H9 (cell line): Measurements from ENCODE around the gene CHI3L2. TPM values are rescaled to one million over a fixed set of nuclear protein-coding genes. Genes with fewer than 3 reads are reported as not detected.

Experiments used
- DNase-seq: peaks from one replicate; pipeline ENCODE4 v3.0.0-alpha.2; 2017
- H2AFZ ChIP-seq: one replicate; pipeline ENCODE4 v1.6.1; 2013; ENCODE audit warnings: mild to moderate bottlenecking, low read length, control low read depth, moderate library complexity
- H2AK5ac ChIP-seq: 2 replicates; pipeline ENCODE4 v1.6.1; 2013; ENCODE audit warnings: low read length, control low read depth, mixed read lengths; ENCODE audit not compliant: insufficient read length
- H2BK120ac ChIP-seq: one replicate; pipeline ENCODE4 v1.6.1; 2013; ENCODE audit warnings: low read depth, mild to moderate bottlenecking, low read length, control low read depth, inconsistent platforms; ENCODE audit not compliant: poor library complexity, severe bottlenecking
- H2BK12ac ChIP-seq: 2 replicates; pipeline ENCODE4 v1.6.1; 2013; ENCODE audit warnings: low read length, control low read depth, mixed read lengths, low read depth; ENCODE audit not compliant: insufficient read length
- H2BK15ac ChIP-seq: 2 replicates; pipeline ENCODE4 v1.6.1; 2013; ENCODE audit warnings: low read depth, low read length, control low read depth
- H2BK20ac ChIP-seq: one replicate; pipeline ENCODE4 v1.6.1; 2013; ENCODE audit warnings: low read depth, mild to moderate bottlenecking, low read length, control low read depth, inconsistent platforms; ENCODE audit not compliant: poor library complexity, severe bottlenecking
- H2BK5ac ChIP-seq: 2 replicates; pipeline ENCODE4 v1.6.1; 2013; ENCODE audit warnings: low read length, control low read depth, mixed read lengths; ENCODE audit not compliant: insufficient read length
- H3K14ac ChIP-seq: 2 replicates; pipeline ENCODE4 v1.6.1; 2013; ENCODE audit warnings: low read length, control low read depth; ENCODE audit not compliant: insufficient read depth
- H3K18ac ChIP-seq: 2 replicates; pipeline ENCODE4 v1.6.1; 2013; ENCODE audit warnings: low read depth, mild to moderate bottlenecking, mixed read lengths, low read length, control low read depth; ENCODE audit not compliant: insufficient read length
- H3K23ac ChIP-seq: 2 replicates; pipeline ENCODE4 v1.6.1; 2013; ENCODE audit warnings: low read length, control low read depth, mixed read lengths, low read depth; ENCODE audit not compliant: insufficient read length
- H3K23me2 ChIP-seq: 2 replicates; pipeline ENCODE4 v1.6.1; 2013; ENCODE audit warnings: low read depth, mild to moderate bottlenecking, mixed read lengths, low read length, control low read depth; ENCODE audit not compliant: insufficient read length, poor library complexity, severe bottlenecking
- H3K27ac ChIP-seq: 2 replicates; pipeline ENCODE4 v1.5.1; 2013; ENCODE audit warnings: low read length, control low read depth, mixed read lengths, low read depth; ENCODE audit not compliant: insufficient read length
- H3K27me3 ChIP-seq: 2 replicates; pipeline ENCODE4 v1.6.1; 2013; ENCODE audit warnings: low read length, control low read depth, inconsistent platforms; ENCODE audit not compliant: insufficient read depth
- H3K4ac ChIP-seq: 2 replicates; pipeline ENCODE4 v1.6.1; 2013; ENCODE audit warnings: low read depth, mild to moderate bottlenecking, control low read depth, inconsistent platforms, low read length, moderate library complexity
- H3K4me1 ChIP-seq: 2 replicates; pipeline ENCODE4 v1.6.1; 2013; ENCODE audit warnings: low read length, control low read depth, inconsistent platforms; ENCODE audit not compliant: insufficient read depth
- H3K4me2 ChIP-seq: 2 replicates; pipeline ENCODE4 v1.6.1; 2013; ENCODE audit warnings: low read length, control low read depth, mixed read lengths; ENCODE audit not compliant: insufficient read length, insufficient read depth
- H3K56ac ChIP-seq: 2 replicates; pipeline ENCODE4 v1.6.1; 2013; ENCODE audit warnings: low read depth, mild to moderate bottlenecking, mixed read lengths, low read length, control low read depth; ENCODE audit not compliant: insufficient read length
- H3K79me1 ChIP-seq: 2 replicates; pipeline ENCODE4 v1.6.1; 2013; ENCODE audit warnings: low read depth, mild to moderate bottlenecking, moderate library complexity, low read length, control low read depth, inconsistent platforms; ENCODE audit not compliant: insufficient read depth, poor library complexity, severe bottlenecking
- H3K79me2 ChIP-seq: 2 replicates; pipeline ENCODE4 v1.6.1; 2013; ENCODE audit warnings: low read length, control low read depth, inconsistent platforms; ENCODE audit not compliant: insufficient read depth
- H3K9ac ChIP-seq: 2 replicates; pipeline ENCODE4 v1.6.1; 2013; ENCODE audit warnings: low read length, control low read depth, mixed read lengths; ENCODE audit not compliant: insufficient read length; ENCODE audit errors: extremely low read depth
- H3K9me3 ChIP-seq: one replicate; pipeline ENCODE4 v1.6.1; 2013; ENCODE audit warnings: low read depth, low read length, inconsistent platforms; ENCODE audit not compliant: control insufficient read depth
- H3T11ph ChIP-seq: one replicate; pipeline ENCODE4 v1.6.1; 2013; ENCODE audit warnings: mild to moderate bottlenecking, low read length, control low read depth, inconsistent platforms
- H4K20me1 ChIP-seq: one replicate; pipeline ENCODE4 v1.6.1; 2013; ENCODE audit not compliant: control insufficient read depth, insufficient read length, insufficient read depth
- H4K5ac ChIP-seq: 2 replicates; pipeline ENCODE4 v1.6.1; 2013; ENCODE audit warnings: low read depth, mild to moderate bottlenecking, mixed read lengths, low read length, control low read depth; ENCODE audit not compliant: insufficient read length
- H4K8ac ChIP-seq: replicated peaks from 2 replicates; pipeline ENCODE4 v1.6.1; 2013; ENCODE audit warnings: low read length, control low read depth, mixed read lengths, low read depth; ENCODE audit not compliant: insufficient read length
- H4K91ac ChIP-seq: 2 replicates; pipeline ENCODE4 v1.6.1; 2013; ENCODE audit warnings: low read depth, mild to moderate bottlenecking, moderate library complexity, mixed read lengths, low read length, control low read depth; ENCODE audit not compliant: insufficient read length
- H3K27ac Mint-ChIP-seq, 3 experiments: 2 replicates in 2 of 3; 3 replicates in 1 of 3; pipeline ENCODE4 v1.8.0; 2020 to 2021; ENCODE audit warnings: mixed read lengths in 3 of 3, mild to moderate bottlenecking in 1 of 3, moderate library complexity in 1 of 3
- H3K27me3 Mint-ChIP-seq: 2 replicates; pipeline ENCODE4 v1.8.0; 2021; ENCODE audit warnings: low read depth, mild to moderate bottlenecking, moderate library complexity, mixed read lengths
- H3K36me3 Mint-ChIP-seq, 3 experiments: 2 replicates in 2 of 3; 3 replicates in 1 of 3; pipeline ENCODE4 v1.8.0; 2020 to 2021; ENCODE audit warnings: low read depth in 3 of 3, mixed read lengths in 3 of 3; ENCODE audit not compliant: insufficient read depth in 1 of 3
- H3K4me1 Mint-ChIP-seq, 2 experiments: 2 replicates each; pipeline ENCODE4 v1.8.0; 2020; ENCODE audit warnings: mixed read lengths in 2 of 2
- H3K4me3 Mint-ChIP-seq, 2 experiments: 2 replicates in 1 of 2; 3 replicates in 1 of 2; pipeline ENCODE4 v1.8.0; 2020 to 2021; ENCODE audit warnings: mild to moderate bottlenecking in 2 of 2, mixed read lengths in 2 of 2, moderate library complexity in 1 of 2
- H3K9me3 Mint-ChIP-seq, 2 experiments: 2 replicates in 1 of 2; 3 replicates in 1 of 2; pipeline ENCODE4 v1.8.0; 2020; ENCODE audit warnings: mild to moderate bottlenecking in 2 of 2, mixed read lengths in 2 of 2, moderate library complexity in 1 of 2
- CTCF ChIP-seq: fragments of 200-600 bp; sonication (generic); conservative IDR thresholded peaks from 3 replicates; pipeline ENCODE4 v1.8.0; 2021; ENCODE audit warnings: antibody characterized with exemption, mild to moderate bottlenecking
- WGBS: extraction: QIAGEN DNeasy Blood & Tissue Kit; methylation state at CpG from one replicate; pipeline ENCODE4 v1.1.7; 2013; ENCODE audit warnings: missing lambda C conversion rate, low lambda C conversion rate, mixed read lengths; ENCODE audit not compliant: insufficient read length; ENCODE audit errors: extremely low coverage; 5-methylcytosine and 5-hydroxymethylcytosine counted together
- total RNA-seq: library from RNA; stranded (reverse); gene quantifications from 2 replicates; pipeline ENCODE4 v1.2.1, GENCODE V29; 2021

CHI3L2 gene
- total RNA-seq, 1 experiment from 2014 or later, result not detected

- Histone ChIP-seq H3K18ac (no peak overlapping the region), H4K20me1 (no peaks in the 10 kb centered on the region), H3K79me1 (no peaks in the 10 kb centered on the region), H3K4me2 (no peak overlapping the region), H3K23ac (no peak overlapping the region), H3K4ac (no peak overlapping the region), H3K27me3 (no peaks in the 10 kb centered on the region), H2BK120ac (no peak overlapping the region), H3T11ph (no peak overlapping the region), H3K27ac (no peak overlapping the region), H2AFZ (no peak overlapping the region), H4K91ac (no peak overlapping the region), H2AK5ac (no peak overlapping the region), H2BK12ac (no peak overlapping the region), H3K9me3 (no peaks in the 10 kb centered on the region), H3K23me2 (no peaks in the 10 kb centered on the region), H2BK15ac (no peak overlapping the region), H3K14ac (no peak overlapping the region), H2BK20ac (no peak overlapping the region), H2BK5ac (no peak overlapping the region), H3K4me1 (no peaks in the 10 kb centered on the region), H3K56ac (no peak overlapping the region), H3K79me2 (no peaks in the 10 kb centered on the region), H4K5ac (no peak overlapping the region), H3K9ac (no peak overlapping the region), H4K8ac (no peak overlapping the region)
- no peak overlapping the region; a peak in 1 of 7 replicates for H3K27ac Mint-ChIP-seq
- DNase-seq, result no peak
- TF ChIP-seq CTCF, result no peak
- H3K4me1 Mint-ChIP-seq, result peaks cover 8 to 14% of the 10 kb centered on the region in 2 experiments
- peaks cover 10% of the 10 kb centered on the region for H3K27me3 Mint-ChIP-seq
- H3K9me3 Mint-ChIP-seq, result no peaks in the 10 kb centered on the region; a peak in 1 of 5 replicates
- H3K36me3 Mint-ChIP-seq, result no peaks in the 10 kb centered on the region
- WGBS, result no CpG with 5 or more reads among the region's 2 CpGs
- no peak overlapping the region for H3K4me3 Mint-ChIP-seq
Measured at GRCh38 chr1:111252786-111253185, 25.3 kb downstream of the CHI3L2 start.
